Suprapubic skin (tissue), 4 donors: ENCODE data around the gene ETFA.

Experiments used
- POLR2A ChIP-seq, 2 donors: fragments of 450-650 bp; IDR thresholded peaks; one replicate each; pipeline ENCODE4 v1.6.1; 2017; ENCODE audit warnings: antibody characterized with exemption in 2 of 2, mild to moderate bottlenecking in 2 of 2, moderate library complexity in 2 of 2
- POLR2AphosphoS5 ChIP-seq, 3 donors: sonication (generic); formaldehyde crosslinking; IDR thresholded peaks; one replicate each; pipeline ENCODE4 v1.6.1; 2017; ENCODE audit warnings: antibody characterized with exemption in 3 of 3
- TF ChIP-seq, protein P1 (sequence below), 2 donors: fragments of 200-600 bp in 1 of 2; fragments of 450-650 bp in 1 of 2; sonication (generic) in 1 of 2; IDR thresholded peaks; one replicate each; pipeline ENCODE4 v1.5.1; 2016 to 2019; ENCODE audit warnings: antibody characterized with exemption in 2 of 2, mild to moderate bottlenecking in 1 of 2, moderate library complexity in 1 of 2

DNA sequence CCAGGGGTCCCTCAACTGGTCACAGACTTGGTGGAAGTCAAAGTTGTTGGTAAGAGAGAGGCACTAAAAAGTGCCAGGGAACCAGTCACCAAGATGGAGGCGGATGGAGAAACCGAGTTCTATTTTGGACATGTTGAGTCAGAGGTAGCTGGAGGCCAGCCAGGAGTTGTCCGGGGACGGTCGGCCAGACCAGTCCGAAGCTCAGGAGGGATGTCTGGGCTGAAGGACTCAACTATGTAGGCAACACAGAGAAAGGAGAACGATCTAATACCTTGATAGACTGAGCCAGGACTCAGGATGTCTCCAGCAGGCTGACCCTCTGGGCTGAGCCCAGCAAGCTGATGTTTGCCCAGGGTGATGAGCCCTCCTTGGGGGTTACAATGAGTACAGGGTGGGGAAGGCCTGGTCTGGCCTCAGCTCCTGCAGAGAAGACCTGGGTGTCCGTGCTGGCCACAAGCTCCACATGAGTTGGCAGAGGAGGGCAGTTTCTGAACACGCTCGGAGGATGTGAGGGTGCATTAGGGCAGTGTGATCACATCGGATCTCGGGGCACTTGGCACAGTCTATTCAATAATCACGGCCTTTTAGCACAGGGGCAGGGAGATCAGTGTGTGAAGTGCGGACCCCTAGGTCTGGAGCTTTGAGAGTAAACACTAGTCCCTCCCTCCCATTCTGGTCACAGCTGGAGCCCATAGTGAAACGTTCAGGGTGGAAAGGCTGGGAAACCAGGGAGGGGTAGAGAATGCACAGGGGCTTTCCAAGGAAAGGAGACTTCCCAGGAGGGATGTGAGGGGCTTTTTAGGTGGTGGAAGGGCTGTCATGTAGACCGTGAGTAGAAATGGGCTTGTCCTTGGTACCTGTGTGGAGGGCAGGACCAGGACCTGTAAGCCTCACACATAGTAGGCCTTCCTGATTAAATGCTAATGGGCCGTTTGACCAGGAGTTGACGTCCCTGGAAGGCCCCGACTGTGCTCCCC is 111.9 kb downstream of the ETFA start:
- TF ChIP-seq, protein P1, sequence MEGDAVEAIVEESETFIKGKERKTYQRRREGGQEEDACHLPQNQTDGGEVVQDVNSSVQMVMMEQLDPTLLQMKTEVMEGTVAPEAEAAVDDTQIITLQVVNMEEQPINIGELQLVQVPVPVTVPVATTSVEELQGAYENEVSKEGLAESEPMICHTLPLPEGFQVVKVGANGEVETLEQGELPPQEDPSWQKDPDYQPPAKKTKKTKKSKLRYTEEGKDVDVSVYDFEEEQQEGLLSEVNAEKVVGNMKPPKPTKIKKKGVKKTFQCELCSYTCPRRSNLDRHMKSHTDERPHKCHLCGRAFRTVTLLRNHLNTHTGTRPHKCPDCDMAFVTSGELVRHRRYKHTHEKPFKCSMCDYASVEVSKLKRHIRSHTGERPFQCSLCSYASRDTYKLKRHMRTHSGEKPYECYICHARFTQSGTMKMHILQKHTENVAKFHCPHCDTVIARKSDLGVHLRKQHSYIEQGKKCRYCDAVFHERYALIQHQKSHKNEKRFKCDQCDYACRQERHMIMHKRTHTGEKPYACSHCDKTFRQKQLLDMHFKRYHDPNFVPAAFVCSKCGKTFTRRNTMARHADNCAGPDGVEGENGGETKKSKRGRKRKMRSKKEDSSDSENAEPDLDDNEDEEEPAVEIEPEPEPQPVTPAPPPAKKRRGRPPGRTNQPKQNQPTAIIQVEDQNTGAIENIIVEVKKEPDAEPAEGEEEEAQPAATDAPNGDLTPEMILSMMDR (IDR thresholded peaks at IDR 0.05): no peak
- TF ChIP-seq POLR2A (IDR thresholded peaks at IDR 0.05) (no peak), POLR2AphosphoS5 (IDR thresholded peaks at IDR 0.05) (no peak)
